Hepatocyte (in vitro differentiated cells): ENCODE results near the gene COTL1. TPM values are rescaled to one million over a fixed set of nuclear protein-coding genes. Genes with fewer than 3 reads are reported as not detected.

Source experiments
- DNase-seq: peaks from one replicate; pipeline ENCODE4 v3.0.0-alpha.2; 2016; ENCODE audit warnings: low spot score
- H2AFZ ChIP-seq: fragments of 200-600 bp; sonication (generic); 2 replicates; pipeline ENCODE4 v1.6.0; 2016; ENCODE audit warnings: antibody characterized with exemption, mild to moderate bottlenecking
- H3K27ac ChIP-seq: fragments of 200-600 bp; sonication (generic); 2 replicates; pipeline ENCODE4 v1.5.1; 2016; ENCODE audit warnings: mild to moderate bottlenecking
- H3K27me3 ChIP-seq: fragments of 200-600 bp; sonication (generic); 2 replicates; pipeline ENCODE4 v1.6.1; 2016
- H3K36me3 ChIP-seq: fragments of 200-600 bp; sonication (generic); replicated peaks from 2 replicates; pipeline ENCODE4 v1.5.1; 2016; ENCODE audit warnings: low read depth; ENCODE audit not compliant: insufficient read depth
- H3K4me1 ChIP-seq: fragments of 200-600 bp; sonication (generic); 2 replicates; pipeline ENCODE4 v1.5.1; 2016; ENCODE audit warnings: mild to moderate bottlenecking, moderate library complexity; ENCODE audit not compliant: insufficient read depth
- H3K4me2 ChIP-seq: fragments of 200-600 bp; sonication (generic); 2 replicates; pipeline ENCODE4 v1.6.0; 2016
- H3K4me3 ChIP-seq: fragments of 200-600 bp; sonication (generic); 2 replicates; pipeline ENCODE4 v1.5.1; 2016; ENCODE audit warnings: mild to moderate bottlenecking
- H3K79me2 ChIP-seq: fragments of 200-600 bp; sonication (generic); 2 replicates; pipeline ENCODE4 v1.6.0; 2017; ENCODE audit warnings: mild to moderate bottlenecking
- H3K9me2 ChIP-seq: fragments of 200-600 bp; sonication (generic); replicated peaks from 2 replicates; pipeline ENCODE4 v1.6.0; 2017; ENCODE audit warnings: mild to moderate bottlenecking; ENCODE audit not compliant: insufficient read depth
- H3K9me3 ChIP-seq: fragments of 200-600 bp; sonication (generic); 2 replicates; pipeline ENCODE4 v1.5.1; 2016; ENCODE audit warnings: low read depth, mild to moderate bottlenecking
- H4K20me1 ChIP-seq: fragments of 200-600 bp; sonication (generic); 2 replicates; pipeline ENCODE4 v1.6.0; 2016; ENCODE audit warnings: mild to moderate bottlenecking; ENCODE audit not compliant: insufficient read depth, poor library complexity, severe bottlenecking
- CTCF ChIP-seq: fragments of 200-600 bp; sonication (generic); IDR thresholded peaks from 2 replicates; pipeline ENCODE4 v1.5.1; 2016; ENCODE audit warnings: antibody characterized with exemption, mild to moderate bottlenecking; ENCODE audit not compliant: poor library complexity
- EZH2 ChIP-seq: fragments of 200-600 bp; sonication (generic); IDR thresholded peaks from 2 replicates; pipeline ENCODE4 v1.6.1; 2016; ENCODE audit warnings: antibody characterized with exemption, mild to moderate bottlenecking, borderline replicate concordance
- EZH2phosphoT487 ChIP-seq: fragments of 200-600 bp; sonication (generic); IDR thresholded peaks from one replicate; pipeline ENCODE4 v1.6.1; 2018; ENCODE audit warnings: antibody characterized with exemption, mild to moderate bottlenecking, low read depth, moderate library complexity; ENCODE audit not compliant: unreplicated experiment, severe bottlenecking
- WGBS: methylation state at CpG from one replicate; pipeline ENCODE4 v1.1.6; 2016; ENCODE audit warnings: low lambda C conversion rate; ENCODE audit errors: missing lambda C conversion rate; 5-methylcytosine and 5-hydroxymethylcytosine counted together
- polyA plus RNA-seq: library from polyadenylated mRNA; unstranded; fragments of >200 nt; fragmentation: Nextera tagmentation; extraction: Ambion mirVana; gene quantifications from 2 replicates; pipeline ENCODE4 v1.2.1, GENCODE V29; 2016
- total RNA-seq: library from RNA; depleted of rRNA; stranded (reverse); fragments of >200 nt; gene quantifications from 2 replicates; pipeline ENCODE4 v1.2.3, GENCODE V29; 2014

The COTL1 gene
- total and polyA plus RNA-seq, 2 experiments from 2014 or later: 30.1 to 104 TPM

GRCh38 chr16:84607061-84607460 lies 10.8 kb downstream of the COTL1 start:
- TF ChIP-seq CTCF (no peak), EZH2 (no peak), EZH2phosphoT487 (no peak)
- peaks cover 43% of the 10 kb centered on the region for H3K79me2 ChIP-seq
- H2AFZ ChIP-seq: no peak overlapping the region
- no peaks in the 10 kb centered on the region for H3K9me3 ChIP-seq
- no peaks in the 10 kb centered on the region for H3K9me2 ChIP-seq
- peaks cover 6% of the 10 kb centered on the region for H3K4me1 ChIP-seq
- 97% methylated on average over 9 of the region's 13 CpGs for WGBS
- H3K4me2 ChIP-seq: no peak overlapping the region
- no peak for DNase-seq
- no peak overlapping the region for H3K27ac ChIP-seq
- no peaks in the 10 kb centered on the region for H3K36me3 ChIP-seq
- no peak overlapping the region for H3K4me3 ChIP-seq
- no peaks in the 10 kb centered on the region for H4K20me1 ChIP-seq
- no peaks in the 10 kb centered on the region for H3K27me3 ChIP-seq

DNA sequence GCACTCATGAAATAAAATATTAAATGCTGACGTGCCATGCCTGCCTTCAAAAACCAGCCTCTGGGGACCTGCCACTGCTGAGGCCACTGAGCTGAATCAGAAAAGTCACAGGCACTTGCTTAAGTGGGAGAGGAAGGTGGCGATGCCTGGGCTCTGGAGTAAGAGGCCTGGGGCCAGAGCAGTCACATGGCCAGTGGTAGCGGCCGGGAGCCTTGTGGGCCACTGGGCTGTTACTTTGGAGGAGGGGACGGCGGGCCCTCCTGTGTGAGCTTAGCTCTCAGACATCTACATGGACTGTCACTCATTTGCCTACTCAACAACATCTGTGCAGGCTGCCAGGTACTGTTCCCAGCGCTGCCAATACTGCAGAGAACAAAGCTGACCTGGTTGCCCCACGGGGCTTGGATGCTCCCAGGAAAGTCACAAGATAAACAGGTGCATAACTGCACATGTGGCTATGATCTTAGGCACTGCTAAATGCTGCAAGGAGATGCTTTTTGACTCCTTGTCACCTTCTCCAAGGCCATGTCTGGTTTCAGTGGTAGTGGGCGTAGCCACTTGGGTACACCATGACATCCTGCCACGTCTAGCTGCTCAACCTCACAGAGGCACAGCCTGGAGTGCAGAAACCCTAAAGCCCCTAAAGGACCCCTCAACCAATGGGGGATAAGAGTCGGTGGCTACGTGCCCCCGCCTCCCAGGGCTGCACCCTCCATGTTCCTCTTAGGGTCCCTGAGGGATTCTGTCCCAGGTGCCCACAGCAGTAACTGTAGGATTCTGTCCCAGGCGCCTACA lies 11.6 kb downstream of the COTL1 start:
- Histone ChIP-seq H3K4me2 (no peak overlapping the region), H4K20me1 (no peaks in the 10 kb centered on the region), H3K27ac (no peak overlapping the region), H3K9me2 (no peaks in the 10 kb centered on the region), H3K4me3 (no peak overlapping the region), H2AFZ (no peak overlapping the region), H3K36me3 (no peaks in the 10 kb centered on the region), H3K4me1 (peaks cover 10% of the 10 kb centered on the region), H3K27me3 (no peaks in the 10 kb centered on the region), H3K9me3 (no peaks in the 10 kb centered on the region), H3K79me2 (peaks cover 42% of the 10 kb centered on the region)
- TF ChIP-seq CTCF (no peak), EZH2phosphoT487 (no peak), EZH2 (no peak)
- DNase-seq: no peak
- WGBS: 93% methylated on average over 14 of the region's 14 CpGs

DNA sequence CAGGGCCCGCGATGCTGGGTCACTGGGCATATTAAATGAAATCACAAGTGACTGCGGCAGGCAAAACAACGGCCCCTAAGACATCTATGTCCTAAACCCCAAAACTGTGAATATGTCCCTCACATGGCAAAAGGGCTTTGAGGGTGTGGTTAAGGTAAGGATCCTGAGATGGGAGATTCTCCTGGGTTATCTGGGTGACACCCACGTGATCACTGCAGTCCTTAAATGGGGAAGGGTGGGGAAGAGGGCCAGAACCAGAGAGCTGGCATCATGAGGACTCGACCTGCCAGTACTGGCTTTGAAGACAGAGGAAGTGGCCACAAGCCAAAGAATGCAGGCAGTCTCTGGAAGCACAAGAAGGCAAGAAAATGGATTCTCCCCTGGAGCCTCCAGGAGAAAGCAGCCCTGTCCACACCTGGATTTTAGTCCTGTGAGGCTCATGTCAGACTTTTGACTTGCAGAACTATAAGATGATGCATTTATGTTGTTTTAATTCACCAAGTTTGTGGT lies 12.5 kb downstream of the COTL1 start:
- peaks cover 42% of the 10 kb centered on the region for H3K79me2 ChIP-seq
- WGBS: 96% methylated on average over 6 of the region's 6 CpGs
- no peak overlapping the region for H3K4me2 ChIP-seq
- H3K4me3 ChIP-seq: no peak overlapping the region
- peaks cover 16% of the 10 kb centered on the region for H3K4me1 ChIP-seq
- no peaks in the 10 kb centered on the region for H3K9me2 ChIP-seq
- H3K27ac ChIP-seq: no peak overlapping the region
- H2AFZ ChIP-seq: no peak overlapping the region
- H3K27me3 ChIP-seq: no peaks in the 10 kb centered on the region
- H4K20me1 ChIP-seq: no peaks in the 10 kb centered on the region
- H3K9me3 ChIP-seq: no peaks in the 10 kb centered on the region
- H3K36me3 ChIP-seq: no peaks in the 10 kb centered on the region
- TF ChIP-seq CTCF: no peak
- TF ChIP-seq EZH2: no peak
- no peak for TF ChIP-seq EZH2phosphoT487
- DNase-seq: no peak
